Measurements from ENCODE around the gene FAM219B. TPM values are rescaled to one million over a fixed set of nuclear protein-coding genes. Genes with fewer than 3 reads are reported as not detected.
"Not testable (repeated sequence)": the region's sequence is repeated elsewhere in the genome, so short reads cannot be mapped to it uniquely, and the experiment has no call there.

The FAM219B gene
- total RNA-seq, 4 donors from 2014 or later: 60.8 to 92.0 (median 84.3) TPM

DNA sequence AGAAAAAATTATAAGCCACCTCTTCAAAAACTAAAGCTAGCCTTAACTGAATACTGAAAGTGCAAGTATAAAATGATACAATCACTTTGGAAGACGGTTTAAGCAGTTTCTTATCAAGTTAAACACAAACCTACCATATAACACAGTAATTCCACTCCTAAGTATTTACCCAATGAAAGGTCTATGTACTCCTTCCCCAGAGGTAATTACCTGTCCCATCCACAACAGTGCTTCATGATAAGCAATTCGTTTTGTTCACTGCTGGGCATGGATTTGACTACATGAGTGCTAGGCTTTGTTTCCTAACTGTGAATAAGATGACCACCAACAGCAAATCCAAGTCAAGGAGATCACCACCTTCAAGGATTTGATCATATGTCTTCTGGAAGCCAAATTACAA is 26.9 kb upstream of the FAM219B start:
- no peak overlapping the region for H3K4me3 ChIP-seq
- intact Hi-C loops (cut with DNase I): no loop called here
- peaks cover 25 to 51% (median 43%) of the 10 kb centered on the region in 4 donors for H3K4me1 ChIP-seq
- TF ChIP-seq POLR2AphosphoS5 (IDR thresholded peaks at IDR 0.05) (no peak), EP300 (IDR thresholded peaks at IDR 0.05) (no peak), POLR2A (IDR thresholded peaks at IDR 0.05; ENCODE audit: low read depth) (no peak)
- TF ChIP-seq, protein P1, sequence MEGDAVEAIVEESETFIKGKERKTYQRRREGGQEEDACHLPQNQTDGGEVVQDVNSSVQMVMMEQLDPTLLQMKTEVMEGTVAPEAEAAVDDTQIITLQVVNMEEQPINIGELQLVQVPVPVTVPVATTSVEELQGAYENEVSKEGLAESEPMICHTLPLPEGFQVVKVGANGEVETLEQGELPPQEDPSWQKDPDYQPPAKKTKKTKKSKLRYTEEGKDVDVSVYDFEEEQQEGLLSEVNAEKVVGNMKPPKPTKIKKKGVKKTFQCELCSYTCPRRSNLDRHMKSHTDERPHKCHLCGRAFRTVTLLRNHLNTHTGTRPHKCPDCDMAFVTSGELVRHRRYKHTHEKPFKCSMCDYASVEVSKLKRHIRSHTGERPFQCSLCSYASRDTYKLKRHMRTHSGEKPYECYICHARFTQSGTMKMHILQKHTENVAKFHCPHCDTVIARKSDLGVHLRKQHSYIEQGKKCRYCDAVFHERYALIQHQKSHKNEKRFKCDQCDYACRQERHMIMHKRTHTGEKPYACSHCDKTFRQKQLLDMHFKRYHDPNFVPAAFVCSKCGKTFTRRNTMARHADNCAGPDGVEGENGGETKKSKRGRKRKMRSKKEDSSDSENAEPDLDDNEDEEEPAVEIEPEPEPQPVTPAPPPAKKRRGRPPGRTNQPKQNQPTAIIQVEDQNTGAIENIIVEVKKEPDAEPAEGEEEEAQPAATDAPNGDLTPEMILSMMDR (IDR thresholded peaks at IDR 0.05): no peak
- no peak overlapping the region for H3K27ac ChIP-seq (replicated peaks in 1 of 4)
- WGBS: 67% methylated on average over 2 of the region's 2 CpGs
- no peak for DNase-seq (ENCODE audit: extremely low spot score)
- no peaks in the 10 kb centered on the region for H3K9me3 ChIP-seq
- H3K27me3 ChIP-seq: no peaks in the 10 kb centered on the region
- H3K36me3 ChIP-seq: peaks cover 6 to 32% (median 27%) of the 10 kb centered on the region in 4 donors

DNA sequence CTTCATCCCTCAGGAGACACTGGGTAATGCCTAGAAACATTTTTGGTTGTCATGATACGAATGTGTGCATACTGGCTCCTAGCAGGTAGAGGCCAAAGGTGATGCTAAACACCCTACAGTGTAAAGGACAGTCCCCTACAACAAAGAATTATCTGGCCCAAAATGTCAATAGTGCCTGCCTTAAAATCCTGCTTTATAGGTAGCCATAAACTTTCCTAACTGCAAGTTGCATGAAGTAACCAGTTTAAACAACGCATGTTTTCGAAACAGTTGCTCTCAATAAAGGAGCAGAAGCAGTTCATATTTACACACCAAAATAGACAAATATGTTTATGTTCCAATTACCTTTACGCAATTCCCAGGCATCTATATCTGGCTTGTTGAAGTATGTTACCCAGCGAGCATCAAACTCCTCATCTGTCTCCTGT is 22.1 kb upstream of the FAM219B start:
- no peak overlapping the region for H3K27ac ChIP-seq (replicated peaks in 1 of 4)
- H3K36me3 ChIP-seq: peaks cover 23 to 80% (median 66%) of the 10 kb centered on the region in 4 donors
- WGBS: 96% methylated on average over 5 of the region's 5 CpGs
- H3K4me3 ChIP-seq: no peak overlapping the region
- DNase-seq (ENCODE audit: extremely low spot score): no peak
- H3K27me3 ChIP-seq: no peaks in the 10 kb centered on the region
- intact Hi-C loops (cut with DNase I): no loop called here
- TF ChIP-seq EP300 (IDR thresholded peaks at IDR 0.05) (no peak), POLR2A (IDR thresholded peaks at IDR 0.05; ENCODE audit: low read depth) (no peak), POLR2AphosphoS5 (IDR thresholded peaks at IDR 0.05) (no peak)
- TF ChIP-seq, protein P1 (IDR thresholded peaks at IDR 0.05): no peak
- H3K4me1 ChIP-seq: peaks cover 0 to 14% (median 8%) of the 10 kb centered on the region in 4 donors
- H3K9me3 ChIP-seq: no peaks in the 10 kb centered on the region

DNA sequence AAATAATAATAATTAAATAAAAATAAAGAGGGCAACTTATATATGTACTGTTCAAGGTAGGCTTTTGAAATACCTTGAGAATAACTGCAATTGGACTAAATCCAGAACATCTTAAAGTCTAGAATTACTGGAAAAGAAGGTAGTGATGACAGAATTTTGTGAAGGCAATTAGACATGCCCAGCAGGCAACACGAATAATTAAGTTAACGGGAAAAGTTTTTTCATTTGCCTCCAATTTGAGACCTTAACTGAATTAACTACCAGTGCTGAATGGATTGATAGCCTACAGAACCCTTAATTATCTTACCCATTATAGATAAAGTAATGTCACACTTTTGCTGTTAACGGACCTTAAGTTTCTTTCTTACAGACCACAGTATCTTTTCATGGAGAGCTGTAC is 17.9 kb upstream of the FAM219B start:
- no peaks in the 10 kb centered on the region for H3K4me1 ChIP-seq
- H3K36me3 ChIP-seq: peaks cover 58 to 100% (median 92%) of the 10 kb centered on the region in 4 donors
- H3K4me3 ChIP-seq: no peak overlapping the region
- WGBS: 90% methylated on average over 3 of the region's 3 CpGs
- no peaks in the 10 kb centered on the region for H3K27me3 ChIP-seq
- no peak for TF ChIP-seq EP300 (IDR thresholded peaks at IDR 0.05)
- TF ChIP-seq POLR2A (IDR thresholded peaks at IDR 0.05; ENCODE audit: low read depth): no peak
- no peak for TF ChIP-seq POLR2AphosphoS5 (IDR thresholded peaks at IDR 0.05)
- no peak for DNase-seq (ENCODE audit: extremely low spot score)
- intact Hi-C loops (cut with DNase I): no loop called here
- H3K9me3 ChIP-seq: no peaks in the 10 kb centered on the region
- no peak overlapping the region for H3K27ac ChIP-seq (replicated peaks in 1 of 4)

DNA sequence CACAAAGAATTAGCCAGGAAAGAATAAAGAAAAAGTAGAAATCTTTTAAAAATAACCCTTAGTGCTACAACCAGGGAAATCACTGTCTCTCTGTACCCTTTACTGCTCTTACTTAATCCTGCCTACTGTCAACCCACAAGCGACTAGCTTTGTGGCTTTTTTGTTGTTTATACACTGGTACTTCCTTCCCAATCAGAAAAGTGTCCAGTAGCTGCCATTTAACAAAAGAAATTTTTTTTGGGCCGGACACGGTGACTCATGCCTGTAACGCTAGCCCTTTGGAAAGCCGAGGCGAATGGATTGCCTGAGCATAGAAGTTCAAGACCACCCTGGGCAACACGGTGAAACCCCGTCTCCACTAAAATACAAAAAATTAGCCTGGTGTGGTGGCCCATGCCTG is 13.8 kb upstream of the FAM219B start:
- TF ChIP-seq POLR2A (IDR thresholded peaks at IDR 0.05; ENCODE audit: low read depth): no peak
- no peak for TF ChIP-seq EP300 (IDR thresholded peaks at IDR 0.05)
- no peak for TF ChIP-seq POLR2AphosphoS5 (IDR thresholded peaks at IDR 0.05)
- TF ChIP-seq, protein P1 (IDR thresholded peaks at IDR 0.05): no peak
- no peak for DNase-seq (ENCODE audit: extremely low spot score)
- Histone ChIP-seq H3K4me3 (no peak overlapping the region), H3K27me3 (no peaks in the 10 kb centered on the region), H3K4me1 (no peaks in the 10 kb centered on the region), H3K9me3 (no peaks in the 10 kb centered on the region), H3K36me3 (peaks cover 63 to 100% (median 99%) of the 10 kb centered on the region in 4 donors), H3K27ac (replicated peaks in 1 of 4) (no peak overlapping the region)
- 79% methylated on average over 8 of the region's 8 CpGs for WGBS
- intact Hi-C loops (cut with DNase I): no loop called here

DNA sequence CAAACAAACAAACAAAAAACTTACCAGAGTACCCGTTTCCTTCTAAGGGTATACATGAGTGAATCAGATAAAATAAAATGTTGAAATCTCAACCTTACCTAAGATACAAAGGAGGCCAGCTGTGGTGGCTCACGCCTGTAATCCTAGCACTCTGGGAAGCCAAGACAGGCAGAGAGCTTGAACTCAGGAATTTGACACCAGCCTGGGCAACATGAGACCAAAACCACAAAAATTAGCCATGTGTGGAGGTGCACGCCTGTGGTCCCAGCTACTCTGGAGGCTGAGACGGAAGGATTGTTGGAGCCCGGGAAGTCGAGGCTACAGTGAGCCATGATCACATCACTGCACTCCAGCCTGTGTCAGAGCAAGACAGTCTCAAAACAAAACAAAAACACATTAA is 11.0 kb upstream of the FAM219B start:
- H3K27me3 ChIP-seq: no peaks in the 10 kb centered on the region
- TF ChIP-seq, protein P1 (IDR thresholded peaks at IDR 0.05): no peak
- TF ChIP-seq POLR2A (IDR thresholded peaks at IDR 0.05; ENCODE audit: low read depth) (no peak), POLR2AphosphoS5 (IDR thresholded peaks at IDR 0.05) (no peak), EP300 (IDR thresholded peaks at IDR 0.05) (no peak)
- no peak for DNase-seq (ENCODE audit: extremely low spot score)
- no peaks in the 10 kb centered on the region for H3K4me1 ChIP-seq
- peaks cover 61 to 97% (median 93%) of the 10 kb centered on the region in 4 donors for H3K36me3 ChIP-seq
- H3K4me3 ChIP-seq: no peak overlapping the region
- H3K9me3 ChIP-seq: no peaks in the 10 kb centered on the region
- intact Hi-C loops (cut with DNase I): no loop called here
- H3K27ac ChIP-seq (replicated peaks in 1 of 4): no peak overlapping the region
- WGBS: 87% methylated on average over 6 of the region's 6 CpGs

DNA sequence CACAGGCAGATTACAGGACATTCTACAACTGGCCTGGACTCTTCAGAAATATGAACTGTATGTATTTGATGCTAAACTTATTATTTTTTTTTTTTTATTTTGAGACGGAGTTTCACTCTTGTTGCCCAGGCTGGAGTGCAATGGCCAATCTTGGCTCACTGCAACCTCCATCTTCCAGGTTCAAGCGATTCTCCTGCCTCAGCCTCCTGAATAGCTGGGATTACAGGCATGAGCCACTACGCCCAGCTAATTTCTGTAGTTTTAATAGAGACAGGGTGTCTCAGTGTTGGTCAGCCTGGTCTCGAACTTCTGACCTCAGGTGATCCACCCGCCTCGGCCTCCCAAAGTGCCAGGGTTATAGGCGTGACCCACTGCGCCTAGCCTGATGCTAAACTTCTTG is 7.1 kb upstream of the FAM219B start:
- H3K4me3 ChIP-seq; DNase-seq (ENCODE audit: extremely low spot score); H3K4me1 ChIP-seq; H3K27me3 ChIP-seq; H3K27ac ChIP-seq (replicated peaks in 1 of 4); H3K9me3 ChIP-seq; intact Hi-C loops (cut with DNase I): not testable (repeated sequence)
- 96% methylated on average over 8 of the region's 8 CpGs for WGBS
- H3K36me3 ChIP-seq: peaks cover 44 to 76% (median 72%) of the 10 kb centered on the region in 4 donors

Data from esophagus muscularis mucosa (tissue), 4 donors.